GM18858 (cell line): ENCODE measurements around the gene ATF3.
"Not testable (repeated sequence)": the region's sequence is repeated elsewhere in the genome, so short reads cannot be mapped to it uniquely, and the experiment has no call there.

Experiments used
- ATAC-seq: cut with Tn5 transposase; IDR thresholded peaks from one replicate; pipeline ENCODE4 v1.9.1; 2021; ENCODE audit not compliant: unreplicated experiment

ATF3 gene

DNA sequence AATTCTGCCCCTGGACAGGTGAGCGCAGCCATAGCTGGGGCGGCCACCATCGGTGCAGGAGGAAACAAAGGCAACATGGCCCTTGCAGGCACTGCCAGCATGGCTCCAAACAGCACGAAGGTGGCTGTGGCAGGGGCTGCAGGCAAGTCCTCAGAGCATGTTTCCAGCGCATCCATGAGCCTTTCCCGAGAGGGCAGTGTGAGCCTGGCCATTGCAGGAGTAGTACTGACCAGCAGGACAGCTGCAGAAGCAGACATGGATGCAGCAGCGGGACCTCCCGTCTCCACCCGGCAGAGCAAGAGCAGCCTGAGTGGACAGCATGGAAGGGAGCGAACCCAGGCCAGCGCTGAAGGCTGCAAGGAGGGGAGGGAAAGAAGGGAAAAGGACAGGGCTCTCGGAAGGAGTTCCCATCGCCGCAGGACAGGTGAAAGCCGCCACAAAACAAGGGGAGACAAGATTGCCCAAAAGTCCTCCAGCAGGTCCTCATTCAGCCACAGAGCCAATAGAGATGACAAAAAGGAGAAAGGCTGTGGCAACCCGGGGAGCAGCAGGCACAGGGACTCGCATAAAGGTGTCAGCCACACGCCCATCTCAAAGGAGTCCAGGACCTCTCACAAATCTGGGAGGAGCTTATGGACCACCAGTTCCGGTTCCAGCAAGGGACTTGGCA is 17.4 kb downstream of the ATF3 start:
- ATAC-seq: no peak

DNA sequence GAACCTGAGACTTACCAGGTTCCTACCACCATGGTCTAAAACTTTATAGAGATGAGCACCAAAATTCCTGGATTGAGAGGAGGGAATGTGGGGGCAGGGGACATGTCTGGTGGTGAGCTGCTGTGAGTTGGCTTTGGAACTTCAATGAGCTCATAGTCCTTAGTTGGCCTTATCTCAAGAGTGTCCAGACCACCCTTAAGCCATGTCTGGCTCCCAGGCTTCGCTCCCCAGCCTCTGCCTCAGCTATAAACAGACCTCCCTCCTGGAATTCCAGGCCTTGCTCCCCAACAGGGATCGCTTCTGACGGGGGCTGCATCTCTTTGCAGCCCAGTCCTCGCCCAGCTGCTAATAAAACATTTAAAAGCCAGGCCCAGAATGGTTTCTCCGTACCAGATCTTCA is 19.5 kb downstream of the ATF3 start:
- no peak for ATAC-seq

DNA sequence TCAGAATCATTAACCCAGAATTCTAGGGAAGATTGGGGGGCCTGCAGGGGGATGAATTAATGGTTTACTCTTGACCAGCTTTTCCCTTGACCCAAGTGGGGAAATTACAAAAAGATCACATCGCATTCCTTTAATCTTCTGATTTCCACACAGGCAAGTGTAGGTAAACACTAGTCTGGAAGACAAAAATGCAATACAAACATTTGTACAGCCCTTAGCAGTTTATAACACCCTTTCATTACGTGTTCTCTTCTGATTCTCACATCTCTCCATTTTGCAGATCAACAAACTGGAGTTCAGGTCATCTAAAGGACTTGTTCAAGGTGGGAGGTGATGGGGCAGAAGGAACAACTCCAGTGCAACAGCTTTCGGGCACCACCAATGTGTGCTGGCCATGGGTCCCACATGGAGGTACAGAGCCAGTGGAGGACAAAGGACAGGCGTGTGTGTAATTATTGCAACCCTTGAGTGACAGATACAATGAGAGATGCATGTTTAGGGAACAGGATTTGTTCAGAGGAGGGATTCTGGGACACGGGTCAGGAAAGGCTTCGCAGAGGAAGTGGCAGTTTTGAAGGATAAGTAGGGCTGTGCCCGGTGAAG is 20.4 kb downstream of the ATF3 start:
- ATAC-seq: no peak

DNA sequence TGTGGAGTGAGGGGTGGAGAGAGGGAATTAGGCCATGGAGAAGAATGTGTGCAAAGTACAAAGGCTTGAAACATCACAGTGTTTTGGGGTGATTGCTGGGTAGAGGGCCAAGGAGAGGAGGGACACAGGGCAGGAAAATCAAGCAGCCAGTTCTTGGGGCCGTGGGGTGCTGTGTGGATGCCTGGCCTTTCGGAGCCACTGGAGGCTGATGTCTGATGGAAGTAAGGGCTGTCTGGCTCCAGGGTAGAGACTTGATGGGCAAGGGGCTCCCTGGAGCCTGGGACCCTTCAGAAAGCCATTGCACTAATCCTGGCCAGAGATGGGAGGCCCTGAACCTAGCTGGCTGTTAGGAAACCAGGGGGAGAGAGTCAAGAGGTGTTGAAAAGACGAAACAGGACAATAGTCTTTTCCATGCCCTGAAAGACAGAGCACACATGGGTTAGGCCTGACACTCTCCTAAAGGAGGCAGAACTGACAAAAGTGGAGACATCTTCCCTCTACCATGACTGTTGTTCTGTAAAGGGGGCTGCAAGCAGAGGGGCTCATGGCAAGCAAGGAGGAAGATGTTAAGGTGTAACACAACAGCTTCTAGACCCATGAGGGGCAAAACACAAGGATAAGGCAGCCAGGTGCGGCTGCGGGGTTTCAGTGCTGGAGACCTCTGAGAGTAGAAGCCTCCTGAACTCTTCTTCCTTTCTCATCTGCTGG is 21.0 kb downstream of the ATF3 start:
- ATAC-seq: no peak

DNA sequence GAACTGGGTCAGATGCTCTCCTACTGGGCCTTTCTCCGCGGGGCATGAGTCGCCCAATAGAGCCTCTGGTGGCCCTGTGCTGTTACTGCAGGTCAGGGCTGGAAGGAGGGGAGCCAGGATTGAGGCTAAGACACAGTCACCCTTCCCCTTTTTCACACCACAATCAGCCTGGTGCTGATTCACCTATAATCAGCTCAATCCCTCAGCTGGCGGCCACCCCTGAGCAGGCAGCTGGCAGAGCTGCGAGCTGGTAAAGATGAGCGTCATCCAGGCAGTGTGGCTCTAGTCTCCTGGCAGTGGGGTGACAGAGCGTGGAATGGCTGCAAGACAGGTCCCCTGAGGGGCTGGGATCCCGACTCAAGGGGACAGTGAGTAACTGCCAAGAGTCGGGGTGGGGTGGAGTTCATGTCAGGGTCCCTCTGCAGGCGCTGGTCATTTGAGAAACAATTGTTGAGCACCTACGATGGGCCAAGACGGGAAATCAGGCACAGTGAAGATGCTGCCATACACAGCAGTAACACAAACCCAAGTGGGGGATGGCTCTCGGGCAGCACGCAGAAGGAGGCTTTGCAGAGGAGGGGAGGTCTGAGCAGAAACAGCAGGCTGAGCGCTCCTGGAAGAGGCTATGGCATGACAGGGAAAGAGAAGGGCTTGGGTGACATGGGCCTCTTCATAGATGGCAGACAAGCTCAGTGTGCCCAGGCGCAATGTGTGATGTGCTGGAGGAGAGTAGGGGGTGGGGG is 21.8 kb downstream of the ATF3 start:
- peak; percentile 84 for ATAC-seq

DNA sequence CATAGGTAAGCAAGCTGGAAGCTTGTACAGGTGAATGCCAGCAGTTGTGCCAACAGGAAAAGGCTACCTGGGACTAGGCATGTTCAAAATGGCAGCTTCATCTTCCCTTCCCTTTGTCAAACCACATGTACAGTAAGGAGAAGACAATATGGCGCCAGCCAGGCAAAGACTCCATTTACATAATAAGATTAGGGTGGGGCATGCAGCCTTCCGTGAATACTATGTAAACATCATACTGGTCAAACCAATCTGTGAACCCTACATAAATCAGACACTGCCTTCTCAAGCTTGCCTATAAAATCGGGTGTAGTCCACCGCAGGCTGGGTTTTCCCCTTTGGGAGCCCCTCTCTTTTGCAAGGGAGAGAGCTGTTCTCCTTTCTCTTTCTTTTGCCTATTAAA is 24.6 kb downstream of the ATF3 start:
- no peak for ATAC-seq

DNA sequence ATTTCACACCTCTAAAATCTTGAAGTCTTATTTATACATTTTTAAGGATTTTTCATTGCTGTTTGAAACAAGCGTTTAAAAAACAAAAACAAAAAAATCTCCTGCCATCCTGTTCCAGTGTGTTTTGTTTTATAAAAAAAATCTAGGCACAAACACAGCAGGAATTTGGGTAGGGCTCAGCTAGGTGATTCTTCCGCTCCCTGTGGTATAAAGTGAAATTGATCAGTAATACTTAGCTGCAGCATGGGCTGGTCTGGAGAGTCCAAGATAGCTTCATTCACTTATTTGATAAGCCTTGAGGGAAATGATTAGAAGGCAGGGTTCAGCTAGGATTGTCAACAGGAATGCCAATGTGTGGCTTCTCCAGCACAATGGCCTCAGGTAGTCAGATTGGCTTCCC is 25.7 kb downstream of the ATF3 start:
- no peak for ATAC-seq

DNA sequence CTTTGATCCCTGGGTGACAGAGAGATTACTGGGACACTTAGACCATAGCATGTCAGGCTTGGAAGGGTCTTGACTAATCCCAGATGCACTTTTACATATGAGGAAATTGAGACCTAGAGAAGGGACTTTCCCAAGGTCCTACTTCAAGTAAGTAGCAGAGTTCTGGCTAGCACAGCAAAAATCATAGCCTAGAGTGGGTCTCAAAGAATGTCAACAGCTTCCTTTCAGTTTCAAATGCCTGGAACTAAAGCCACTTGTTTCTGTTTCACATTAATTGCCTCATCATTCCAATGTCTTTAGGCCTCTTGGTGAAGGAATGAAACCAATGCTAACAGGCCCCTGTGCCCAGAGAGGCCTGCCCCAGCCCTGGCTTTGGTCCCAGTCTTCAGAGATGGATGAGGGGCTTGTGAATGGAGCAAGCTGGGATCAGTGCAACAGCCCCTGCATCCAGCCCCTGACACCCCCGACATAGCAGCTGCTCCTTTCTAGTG is 26.6 kb downstream of the ATF3 start:
- no peak for ATAC-seq

DNA sequence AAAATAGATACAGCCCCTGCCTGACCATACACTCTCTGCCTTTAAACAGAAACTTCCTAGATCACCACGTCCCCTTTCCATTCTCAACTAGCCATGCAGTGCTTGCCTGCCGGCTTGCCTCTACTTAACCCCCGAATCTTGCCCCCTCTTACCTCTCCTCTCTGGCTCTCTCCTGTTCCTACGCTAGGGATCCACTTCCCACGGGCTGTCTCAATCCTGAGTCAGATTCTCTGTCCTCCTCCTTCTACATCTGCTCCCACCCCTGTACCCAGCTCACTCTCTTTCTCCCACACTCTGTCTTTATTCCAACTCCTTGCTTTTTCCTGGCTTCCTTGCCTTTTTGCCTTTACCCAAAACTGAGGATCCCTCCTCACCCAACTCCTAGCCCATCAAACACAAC is 29.3 kb downstream of the ATF3 start:
- no peak for ATAC-seq

DNA sequence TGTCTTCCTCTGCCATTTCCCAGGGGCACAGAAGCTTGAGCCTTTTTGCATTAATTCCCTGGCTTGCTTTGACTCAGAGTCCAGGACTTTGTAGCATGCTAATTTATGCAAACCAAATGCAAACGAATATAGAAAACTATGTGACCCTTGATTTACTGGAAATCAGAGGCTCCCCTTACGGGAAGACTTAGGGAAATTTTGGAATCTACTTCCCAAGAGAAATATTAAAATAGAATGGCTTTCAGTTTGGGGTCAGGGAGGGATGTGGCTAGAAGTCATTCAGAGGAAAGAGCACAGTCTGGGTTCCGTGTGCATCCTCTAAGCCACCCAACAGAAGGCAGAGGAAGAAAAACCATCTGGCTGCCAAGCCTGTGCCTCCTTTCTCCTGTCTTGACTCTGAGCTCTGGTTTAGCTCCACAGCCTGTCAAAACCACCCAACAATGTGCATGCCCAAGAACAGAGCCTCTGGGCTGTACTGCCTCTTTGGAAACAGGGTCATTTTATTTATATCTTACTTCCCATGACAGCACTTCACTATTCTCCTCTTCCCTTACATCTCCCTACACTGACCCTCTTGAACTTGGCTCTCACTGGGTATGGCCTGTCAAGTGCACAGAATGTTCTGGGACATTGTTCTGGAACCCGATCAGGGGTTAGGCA is 30.1 kb downstream of the ATF3 start:
- no peak for ATAC-seq

DNA sequence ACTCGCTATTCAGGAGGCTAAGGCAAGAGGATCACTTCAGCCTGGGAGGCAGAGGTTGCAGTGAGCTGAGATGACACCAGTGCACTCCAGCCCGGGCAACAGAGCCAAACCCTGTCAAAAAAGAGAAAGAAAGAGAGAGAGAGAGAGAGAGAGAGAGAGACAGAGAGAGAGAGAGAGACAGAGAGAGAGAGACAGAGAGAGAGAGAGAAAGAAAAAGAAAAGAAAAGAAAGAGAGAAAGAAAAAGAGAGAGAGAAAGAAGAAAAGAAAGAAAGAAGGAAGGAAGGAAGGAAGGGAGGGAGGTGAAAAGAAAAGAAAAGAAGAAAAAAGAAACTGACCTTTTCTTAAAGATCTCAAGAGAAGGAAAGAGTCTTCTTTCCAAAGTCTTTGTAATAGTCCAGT is 31.0 kb downstream of the ATF3 start:
- not testable (repeated sequence) for ATAC-seq

DNA sequence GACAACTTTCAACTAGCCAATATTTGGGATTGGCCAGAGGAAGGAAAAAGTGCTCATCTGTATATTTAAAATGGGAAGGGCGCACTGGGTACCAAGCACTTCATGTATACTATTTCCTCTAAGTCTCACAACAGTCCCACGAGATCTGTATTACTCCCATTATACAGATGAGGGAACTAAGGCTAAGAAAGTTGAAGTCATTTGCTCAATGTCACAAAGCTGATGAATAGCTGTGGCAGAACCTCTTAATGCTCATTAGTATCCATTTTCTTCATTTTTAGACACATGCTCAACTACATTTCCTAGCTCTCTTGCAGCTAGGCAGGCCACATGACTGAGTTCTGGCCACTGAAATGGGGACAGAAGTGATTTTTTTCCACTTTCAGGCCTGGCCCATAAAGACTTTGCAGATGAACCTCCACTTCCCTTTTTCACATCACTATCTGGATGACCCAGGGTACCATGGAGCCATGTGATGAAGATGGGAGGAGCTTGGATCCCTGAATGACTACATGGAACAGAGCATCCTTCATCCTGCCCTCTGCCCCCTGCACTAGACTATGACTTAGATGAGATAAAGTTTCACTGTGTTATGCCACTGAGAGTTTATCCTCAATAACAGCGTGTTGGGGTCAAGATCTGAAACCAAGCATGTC is 31.8 kb downstream of the ATF3 start:
- ATAC-seq: no peak

DNA sequence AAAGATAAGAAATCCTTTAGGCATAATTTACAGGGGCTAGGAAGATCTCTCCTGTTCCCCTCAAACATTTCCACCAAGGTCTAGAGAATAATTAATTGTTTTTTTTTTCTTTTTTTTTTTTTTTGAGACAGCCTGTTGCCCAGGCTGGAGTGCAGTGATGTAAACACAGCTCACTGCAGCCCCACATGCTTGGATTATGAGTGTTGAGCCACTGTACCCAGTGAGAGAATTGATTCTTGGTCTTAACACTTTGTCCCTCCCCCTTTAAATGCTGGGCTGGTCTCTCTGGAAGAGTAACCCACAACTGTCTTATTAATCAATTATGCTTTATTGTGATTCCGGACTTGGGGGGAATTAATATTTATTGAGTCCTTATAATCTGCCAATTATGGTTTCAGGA is 33.4 kb downstream of the ATF3 start:
- ATAC-seq: no peak

DNA sequence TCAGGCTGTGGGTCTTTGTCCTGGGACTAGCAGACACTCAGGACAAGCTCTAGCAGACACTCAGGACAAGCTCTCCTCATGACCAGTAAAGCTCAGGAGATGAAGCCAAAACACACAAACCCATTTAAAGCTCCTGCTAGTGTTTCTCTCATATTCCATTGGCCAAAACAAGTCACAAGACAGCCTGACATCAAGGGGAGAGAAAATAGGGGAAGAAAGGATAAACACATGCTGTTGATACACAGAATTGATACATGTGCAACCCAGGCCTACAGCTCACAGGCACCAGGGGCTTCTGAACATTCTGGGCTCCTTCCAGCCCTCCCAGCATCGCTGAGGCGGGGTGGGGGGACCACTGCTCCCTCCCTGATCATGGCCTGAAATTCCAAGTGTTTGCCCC is 35.3 kb downstream of the ATF3 start:
- ATAC-seq: no peak

DNA sequence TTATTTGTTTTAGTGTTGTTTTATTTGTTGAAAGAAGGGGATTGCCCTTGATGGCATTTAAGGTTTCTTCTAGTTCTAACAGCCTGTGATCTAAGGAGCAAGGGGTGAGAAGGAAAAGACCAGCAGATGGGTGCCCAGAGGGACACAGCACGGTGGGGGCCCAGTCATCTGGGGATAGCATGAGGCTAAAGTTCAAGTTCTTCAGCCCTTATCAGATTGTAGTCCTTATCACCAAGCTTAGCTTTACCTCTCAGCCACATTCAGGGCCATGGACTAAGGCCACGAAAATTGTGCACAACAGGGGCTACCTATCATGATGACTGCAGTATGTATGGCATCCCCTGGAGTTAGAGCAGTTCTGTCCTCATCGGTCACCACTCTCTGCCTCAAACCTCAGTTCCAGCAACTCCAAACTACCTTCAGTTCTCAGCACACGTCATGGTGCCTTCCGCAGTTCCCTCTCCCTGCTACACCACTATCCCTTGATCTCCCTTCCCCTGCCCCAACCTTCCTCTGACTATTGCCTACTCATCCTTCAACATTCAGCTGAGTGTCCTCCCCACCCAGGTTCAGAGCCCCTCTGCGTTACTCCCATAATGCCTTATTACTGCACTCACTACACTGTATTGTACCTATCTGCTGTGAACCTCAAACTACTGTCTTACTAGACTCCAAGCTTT is 36.4 kb downstream of the ATF3 start:
- ATAC-seq: no peak

DNA sequence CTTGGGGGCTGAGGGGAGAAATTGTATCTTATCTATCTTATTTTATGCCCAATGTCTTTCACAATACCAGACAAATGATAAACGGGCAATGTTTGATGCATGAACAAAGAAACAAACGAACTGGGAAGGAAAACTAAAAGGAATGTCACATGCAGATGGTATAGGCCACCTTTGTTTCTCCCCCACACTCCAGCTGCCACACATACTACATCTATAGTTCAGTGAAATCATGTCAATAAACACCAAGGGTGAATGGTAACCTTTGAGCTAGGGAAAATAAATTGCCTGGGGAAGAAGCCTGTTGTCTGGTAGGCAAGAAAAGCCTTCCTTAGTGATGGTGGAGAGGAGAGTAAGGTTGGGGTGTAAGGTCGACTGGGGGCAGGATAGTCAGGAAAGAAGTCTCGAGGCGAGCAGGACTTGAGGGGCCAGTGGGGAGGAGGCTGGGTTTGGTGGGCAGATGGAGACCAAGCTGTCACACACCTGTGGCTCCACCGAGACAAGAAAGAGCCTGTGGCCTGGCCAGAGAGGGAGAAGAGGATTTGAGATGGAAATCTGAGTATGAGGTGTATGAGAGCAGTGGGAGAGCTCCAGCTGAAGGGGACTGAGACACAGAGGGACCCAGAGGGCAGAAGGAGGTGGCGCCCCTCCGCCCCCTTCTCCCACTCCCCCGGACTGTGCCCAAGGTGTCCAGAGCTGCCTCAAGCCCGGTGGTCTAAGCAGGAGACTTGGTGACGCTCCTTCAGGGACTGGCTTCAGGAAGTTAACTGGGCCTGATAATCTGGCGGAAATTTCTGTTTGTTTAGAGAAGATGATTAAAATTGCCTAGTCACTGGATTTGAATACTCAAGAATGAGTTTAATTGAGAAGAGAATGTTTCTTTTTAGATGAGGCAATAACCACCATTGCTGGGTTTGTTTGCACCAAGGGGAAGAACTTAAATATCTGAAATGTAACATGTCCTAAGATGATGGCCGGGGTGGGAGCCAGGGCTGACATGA is 37.3 kb downstream of the ATF3 start:
- no peak for ATAC-seq

DNA sequence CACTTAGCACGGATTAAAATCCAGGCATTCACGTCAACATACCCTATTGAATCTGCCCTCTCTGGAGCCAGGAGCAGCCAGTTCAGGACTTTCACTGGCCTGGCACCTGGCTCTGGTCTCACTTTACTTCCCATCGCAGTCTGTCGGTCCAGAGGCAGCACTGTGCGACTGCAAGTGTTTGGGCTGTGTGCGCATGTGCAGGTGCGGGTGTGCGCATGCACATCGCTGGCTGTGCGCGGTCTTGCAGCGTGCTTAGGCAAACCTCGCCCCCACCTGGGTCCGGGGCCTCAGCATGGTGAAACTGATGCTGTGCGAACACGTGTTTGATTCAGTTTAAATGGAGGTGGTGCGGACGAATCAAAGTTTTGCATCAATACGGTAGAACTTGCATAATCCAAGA is 38.0 kb downstream of the ATF3 start:
- no peak for ATAC-seq

DNA sequence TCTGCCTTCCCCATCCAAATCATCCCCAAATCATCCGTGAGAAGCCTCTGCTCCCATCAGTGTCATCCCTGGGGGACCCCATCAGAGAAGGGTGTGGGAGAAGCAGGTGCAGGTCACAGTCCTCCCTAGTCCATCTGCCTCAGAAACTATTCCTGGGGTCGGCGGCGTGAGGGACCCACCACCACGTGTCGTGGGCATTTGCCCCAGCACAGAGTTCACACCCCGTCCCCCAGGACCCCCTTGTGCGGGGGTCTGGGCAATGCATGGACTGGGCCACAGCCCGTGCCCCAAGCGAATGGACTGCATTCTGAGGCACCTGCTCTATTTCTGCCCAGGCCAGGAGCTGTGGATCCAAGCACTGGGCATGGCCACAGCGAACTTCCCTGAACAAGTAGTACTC is 38.4 kb downstream of the ATF3 start:
- ATAC-seq: no peak

DNA sequence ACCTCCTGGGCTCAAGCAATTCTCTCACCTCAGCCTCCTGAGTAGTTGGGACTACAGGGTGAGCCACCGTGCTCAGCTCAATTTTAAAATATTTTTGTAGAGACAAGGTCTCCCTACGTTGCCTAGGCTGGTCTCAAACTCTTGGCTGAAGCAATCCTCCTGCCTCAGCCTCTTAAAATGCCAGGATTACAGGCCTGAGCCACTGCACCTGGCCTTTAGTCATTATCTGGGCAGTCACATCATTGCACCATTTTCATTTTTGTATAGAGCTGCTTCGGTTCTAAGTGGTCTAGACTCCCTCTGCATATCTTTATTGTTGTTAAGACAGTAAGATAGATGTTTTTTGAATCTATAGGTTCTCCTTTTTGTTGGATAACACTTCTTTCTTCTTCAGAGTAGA is 39.9 kb downstream of the ATF3 start:
- no peak for ATAC-seq
